ENCODE results near the gene FADD.

Gene FADD

DNA sequence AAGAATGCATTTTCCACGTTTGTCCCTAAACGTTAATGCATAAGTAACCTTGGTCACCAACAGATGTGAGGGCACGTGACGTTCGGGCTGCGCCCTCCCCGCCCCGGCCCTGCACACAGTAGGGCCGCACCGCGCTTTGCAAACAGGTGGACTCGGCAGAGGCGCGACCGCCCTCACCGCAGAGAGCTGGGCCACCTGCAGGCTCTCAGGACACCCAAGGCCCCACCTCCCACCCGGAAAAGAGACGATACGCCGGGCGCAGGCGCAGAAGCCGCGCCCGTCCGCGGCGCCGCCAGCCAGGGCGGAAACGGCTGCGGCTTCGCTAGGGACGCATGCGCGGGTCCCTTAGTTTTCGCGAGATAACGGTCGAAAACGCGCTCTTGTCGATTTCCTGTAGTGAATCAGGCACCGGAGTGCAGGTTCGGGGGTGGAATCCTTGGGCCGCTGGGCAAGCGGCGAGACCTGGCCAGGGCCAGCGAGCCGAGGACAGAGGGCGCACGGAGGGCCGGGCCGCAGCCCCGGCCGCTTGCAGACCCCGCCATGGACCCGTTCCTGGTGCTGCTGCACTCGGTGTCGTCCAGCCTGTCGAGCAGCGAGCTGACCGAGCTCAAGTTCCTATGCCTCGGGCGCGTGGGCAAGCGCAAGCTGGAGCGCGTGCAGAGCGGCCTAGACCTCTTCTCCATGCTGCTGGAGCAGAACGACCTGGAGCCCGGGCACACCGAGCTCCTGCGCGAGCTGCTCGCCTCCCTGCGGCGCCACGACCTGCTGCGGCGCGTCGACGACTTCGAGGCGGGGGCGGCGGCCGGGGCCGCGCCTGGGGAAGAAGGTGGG is at the start of gene FADD:
Gene FADD (plus strand): TSS at position 377 of the 831 bp plus-strand sequence. CDS start 164 bp downstream, at position 541.
- DNase-seq, result peak; percentile 67

GRCh38 chr11:70155386-70155785 is 47.7 kb upstream of the FADD start:
- DNase-seq, result no peak

DNA sequence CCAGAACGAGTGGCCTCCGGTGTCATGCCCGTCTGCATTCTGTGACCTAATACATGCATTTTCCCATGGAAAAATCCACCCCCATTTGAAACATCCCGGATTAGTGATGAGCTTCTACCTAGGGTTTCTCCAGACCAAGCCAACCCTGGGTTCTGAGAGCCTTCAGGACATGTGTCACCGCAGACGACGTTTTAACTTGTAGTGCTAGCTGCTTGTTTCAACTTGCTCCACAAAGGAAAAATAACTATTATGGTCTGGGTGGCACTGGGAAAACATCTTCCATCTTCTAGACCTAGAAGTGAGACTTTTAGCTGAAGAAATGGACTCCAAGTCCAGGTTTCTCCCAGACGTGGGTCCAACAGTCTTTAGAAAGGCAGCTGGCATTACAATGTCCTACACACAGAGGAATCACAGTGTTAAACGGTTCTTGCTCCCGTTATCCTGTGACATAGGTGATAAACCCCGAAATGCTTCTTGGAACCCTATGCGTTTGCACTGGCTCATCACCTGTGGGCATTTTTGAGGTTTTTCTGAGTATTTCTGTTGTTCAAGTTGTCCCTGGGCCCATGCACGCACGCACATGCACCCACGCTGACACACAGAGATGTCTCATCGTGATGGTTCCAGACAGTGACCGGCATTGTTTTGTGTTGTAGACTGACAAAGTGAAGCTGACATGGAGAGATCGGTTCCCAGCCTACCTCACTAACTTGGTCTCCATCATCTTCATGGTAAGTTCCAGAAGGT is 46.6 kb upstream of the FADD start:
- no peak for DNase-seq

GRCh38 chr11:70158201-70158600 is 44.9 kb upstream of the FADD start:
- no peak for DNase-seq

GRCh38 chr11:70158757-70159389 is 44.2 kb upstream of the FADD start:
- DNase-seq, result no peak

DNA sequence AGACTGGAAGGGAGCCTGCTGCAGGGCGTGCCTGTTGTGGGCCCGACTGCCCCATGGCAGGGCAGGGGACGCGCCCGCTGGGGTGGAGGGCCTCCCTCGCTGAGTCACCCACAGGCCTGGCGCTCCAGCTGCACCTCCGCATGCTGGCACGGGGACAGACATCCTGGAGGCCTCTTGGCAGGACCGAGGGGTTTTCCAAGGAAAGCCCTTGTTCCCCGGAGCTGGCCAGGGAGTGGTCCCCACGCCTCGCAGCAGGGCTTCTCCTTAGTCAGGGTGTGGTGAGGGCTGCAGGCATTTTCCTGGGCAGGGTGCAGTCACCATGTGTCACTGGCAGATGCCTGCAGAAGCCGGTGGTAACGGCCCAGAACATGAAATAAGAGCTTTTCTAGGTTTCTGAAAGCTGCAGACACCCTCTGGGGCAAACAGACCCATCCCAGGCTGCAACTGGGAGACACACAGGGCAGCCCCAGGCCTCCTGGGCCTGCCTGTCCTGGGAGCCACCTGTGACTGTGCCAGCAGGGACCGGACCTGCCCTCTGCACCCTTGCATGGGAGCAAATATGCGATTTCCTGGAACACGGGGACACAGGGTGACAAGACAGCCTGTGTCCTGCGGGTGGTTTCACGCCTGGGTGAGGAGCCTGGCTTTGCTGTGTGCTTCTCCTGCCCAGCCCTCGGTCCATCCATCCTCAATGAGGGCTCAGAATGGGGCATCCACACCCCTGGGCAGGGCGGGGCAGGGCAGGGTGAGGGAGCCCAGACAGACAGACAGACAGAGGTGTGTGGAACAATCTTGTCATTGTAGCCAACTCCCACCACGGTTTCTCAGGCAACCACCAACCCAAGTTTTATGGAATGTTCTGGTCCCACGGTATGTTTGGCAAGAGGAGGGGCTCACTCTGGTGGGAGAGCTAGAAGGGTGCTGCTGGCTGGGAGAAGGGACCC is 43.2 kb upstream of the FADD start:
- no peak for DNase-seq

- no peak for DNase-seq
Measured at GRCh38 chr11:70161043-70161625, 42.0 kb upstream of the FADD start.

- no peak for DNase-seq
Measured at GRCh38 chr11:70164705-70165104, 38.4 kb upstream of the FADD start.

GRCh38 chr11:70167120-70167519 is 36.0 kb upstream of the FADD start:
- DNase-seq, result no peak

DNA sequence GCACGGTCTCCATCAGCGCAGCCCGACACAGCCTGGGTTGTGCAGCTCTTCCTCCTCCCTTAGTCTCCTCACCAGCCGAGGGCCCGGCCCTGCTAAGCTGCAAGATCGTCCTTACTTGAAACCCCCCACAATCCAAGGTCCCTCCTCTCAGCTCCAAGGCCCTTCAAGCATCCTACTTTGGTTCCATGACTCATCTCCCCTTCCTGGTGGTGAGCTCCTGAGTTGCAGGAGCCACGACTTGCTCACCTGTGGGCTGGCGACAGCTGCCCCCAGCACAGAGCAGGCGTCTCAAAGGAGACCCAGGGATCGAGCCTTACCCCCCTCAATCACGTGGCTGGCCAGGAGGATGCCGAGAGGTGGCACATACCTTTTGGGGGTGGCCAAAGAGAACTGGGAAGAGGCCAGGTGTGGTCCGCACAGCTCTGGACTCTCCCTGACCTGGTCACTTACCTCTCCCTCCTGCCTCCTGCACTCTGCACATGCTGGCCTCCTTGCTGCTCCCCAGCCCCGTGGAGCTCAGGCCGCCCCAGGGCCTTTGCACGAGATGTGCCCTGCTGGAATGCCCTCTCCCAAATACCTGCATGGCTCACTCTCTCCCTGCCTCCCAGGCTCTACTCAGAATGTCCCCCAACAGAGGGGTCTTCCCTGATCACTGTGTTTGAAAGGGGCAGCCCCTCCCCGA is 35.2 kb upstream of the FADD start:
- no peak for DNase-seq

GRCh38 chr11:70168405-70168754 is 34.7 kb upstream of the FADD start:
- DNase-seq, result no peak

DNA sequence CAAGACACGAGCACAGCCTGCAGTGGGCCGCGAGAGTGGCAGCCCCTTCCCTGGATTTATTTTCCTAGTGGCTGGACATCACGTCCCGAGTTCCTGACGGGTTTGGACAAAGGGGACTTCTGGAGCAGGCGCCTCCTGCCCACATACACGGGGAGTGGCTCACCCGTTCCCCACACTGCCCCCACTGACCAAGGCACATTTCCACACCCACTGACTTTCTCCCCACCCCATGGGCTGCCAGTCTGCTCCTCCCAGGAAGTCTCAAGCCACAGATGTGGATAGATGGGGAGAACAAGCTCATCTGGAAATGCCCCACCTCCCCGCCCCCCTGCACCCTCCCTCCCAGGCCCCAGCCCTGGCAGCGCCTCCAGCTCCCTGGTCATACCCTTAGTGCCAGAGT is 34.0 kb upstream of the FADD start:
- no peak for DNase-seq

DNA sequence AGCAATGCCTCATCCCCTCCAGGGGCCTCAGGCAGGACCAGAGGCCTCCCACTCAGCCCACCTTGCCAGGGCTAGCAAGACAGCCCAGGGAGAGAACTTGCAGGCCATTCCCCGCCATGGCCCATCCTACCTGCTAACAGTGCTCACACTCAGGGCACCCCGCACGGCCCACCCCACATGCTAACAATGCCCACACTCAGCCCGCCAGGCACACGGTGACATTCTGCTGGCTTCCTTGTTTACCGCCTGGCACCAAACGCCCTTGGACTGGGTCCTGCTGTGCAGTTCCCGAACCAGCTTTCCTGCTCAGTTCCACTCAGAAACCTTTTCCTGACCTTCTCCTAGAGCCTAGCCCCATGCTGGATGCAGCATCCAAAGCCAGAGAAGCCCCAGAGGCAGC is 33.5 kb upstream of the FADD start:
- DNase-seq, result no peak

- DNase-seq, result no peak
Measured at GRCh38 chr11:70170596-70171210, 32.4 kb upstream of the FADD start.

DNA sequence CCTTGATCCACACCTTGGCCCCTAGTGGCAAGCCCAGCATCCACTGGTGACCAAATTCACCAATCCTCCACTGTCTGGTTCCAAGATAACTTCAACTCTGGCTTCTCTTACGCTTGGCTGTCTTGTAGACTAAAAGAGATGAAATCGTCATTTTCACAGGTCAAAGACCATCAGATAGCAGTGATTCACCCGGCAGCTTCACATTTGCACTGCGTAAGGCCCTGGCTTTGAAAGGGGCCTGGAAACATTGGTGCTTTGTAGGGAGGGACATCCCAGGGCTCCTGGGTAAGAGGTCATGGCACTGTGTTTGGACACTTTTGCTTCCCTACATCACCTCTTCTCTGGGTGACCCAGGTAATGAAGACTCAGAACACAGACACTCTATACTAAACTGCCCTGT is 30.1 kb upstream of the FADD start:
- no peak for DNase-seq

DNA sequence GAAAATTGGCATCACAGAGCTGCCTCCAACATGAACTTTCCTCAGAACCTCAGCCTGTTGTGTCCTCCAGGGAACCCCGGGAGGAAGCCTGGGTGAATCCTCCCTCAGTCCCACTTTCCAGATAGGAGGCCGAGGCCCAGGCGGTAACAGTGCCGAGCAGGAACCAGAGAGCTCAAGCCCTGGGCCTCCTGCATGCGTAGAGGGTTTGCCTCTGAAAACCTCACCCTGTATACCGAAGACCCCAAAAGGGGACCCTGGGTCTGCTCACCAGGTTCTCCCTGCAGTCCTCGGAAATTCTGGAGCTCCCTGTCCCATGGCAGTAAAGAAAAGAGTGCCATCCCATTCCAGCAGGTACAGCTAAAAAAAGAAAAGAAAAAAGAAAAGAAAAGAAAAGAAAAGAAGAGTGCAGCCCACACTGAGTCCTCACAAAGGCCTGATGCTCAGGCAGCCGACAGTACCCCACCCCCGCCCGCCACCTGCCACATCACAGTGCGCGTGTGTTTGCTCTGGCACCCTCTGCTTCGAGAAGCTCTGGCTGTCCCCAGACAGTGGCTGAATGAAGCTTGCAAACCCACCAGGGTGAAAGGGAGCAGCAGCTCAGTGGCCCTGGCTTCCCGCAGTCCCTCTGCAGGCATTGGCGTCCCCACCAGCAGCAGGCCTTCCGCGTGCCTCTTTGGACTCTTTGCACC is 28.4 kb upstream of the FADD start:
- DNase-seq, result no peak

DNA sequence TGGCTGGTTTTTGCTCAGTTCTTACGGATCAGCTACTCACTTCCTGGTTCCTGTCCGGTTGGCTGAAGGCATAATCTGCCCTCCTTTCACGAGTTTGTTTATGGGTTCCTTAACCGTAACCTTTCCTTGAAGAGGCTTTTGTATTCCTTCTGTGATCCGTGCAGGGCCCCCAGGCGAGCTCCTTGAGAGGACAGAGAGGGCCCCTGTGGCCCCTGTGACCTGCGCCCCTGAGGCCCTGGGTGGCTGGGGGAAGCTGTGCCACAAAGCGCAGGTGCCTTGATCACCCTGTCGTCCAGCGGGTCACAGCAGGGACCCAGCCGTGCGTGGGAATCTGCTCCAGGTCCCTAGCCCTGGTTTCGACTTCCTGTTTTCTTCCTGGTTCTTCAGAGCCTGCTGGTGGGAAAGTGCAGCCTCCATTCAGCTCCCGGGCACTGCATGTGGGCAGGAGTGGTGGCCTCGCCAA is 27.8 kb upstream of the FADD start:
- DNase-seq, result no peak

GRCh38 chr11:70176940-70177689 is 26.0 kb upstream of the FADD start:
- no peak for DNase-seq

DNA sequence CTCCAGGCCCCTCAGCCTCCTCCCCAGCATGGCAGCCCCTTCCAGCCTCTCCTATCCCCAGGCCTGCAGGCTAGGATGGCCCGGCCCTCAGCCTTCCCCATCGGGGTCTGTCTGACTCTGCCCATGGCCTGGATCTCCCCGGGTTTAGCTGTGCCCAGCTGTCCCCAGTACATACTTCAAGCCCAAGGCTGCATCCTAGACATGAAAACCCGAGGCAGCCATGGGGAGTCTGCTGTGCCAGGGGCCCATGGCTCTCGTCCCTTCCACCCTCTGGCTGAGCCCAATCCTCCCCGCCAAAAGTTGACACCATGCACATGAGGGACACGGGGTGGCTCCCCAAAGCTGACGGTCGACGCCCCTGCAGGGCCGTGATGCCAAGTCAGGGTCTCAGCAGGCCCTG is 22.2 kb upstream of the FADD start:
- DNase-seq, result no peak

- no peak for DNase-seq
Measured at GRCh38 chr11:70182266-70182665, 20.8 kb upstream of the FADD start.

All from NCI-H1436 treated with DMSO at 0.1 percent for 48 hours (cell line).